Activated naive CD8-positive, alpha-beta T cell treated with anti-CD3 and anti-CD28 coated beads, Interleukin-2, amount 50 U/mL, for 16 hours (primary cell): ENCODE data around the gene PLXNA2.

Experiments used
- DNase-seq: peaks from one replicate; pipeline ENCODE4 v3.0.0-alpha.2; 2020; ENCODE audit warnings: low read depth, low spot score

PLXNA2 gene

DNA sequence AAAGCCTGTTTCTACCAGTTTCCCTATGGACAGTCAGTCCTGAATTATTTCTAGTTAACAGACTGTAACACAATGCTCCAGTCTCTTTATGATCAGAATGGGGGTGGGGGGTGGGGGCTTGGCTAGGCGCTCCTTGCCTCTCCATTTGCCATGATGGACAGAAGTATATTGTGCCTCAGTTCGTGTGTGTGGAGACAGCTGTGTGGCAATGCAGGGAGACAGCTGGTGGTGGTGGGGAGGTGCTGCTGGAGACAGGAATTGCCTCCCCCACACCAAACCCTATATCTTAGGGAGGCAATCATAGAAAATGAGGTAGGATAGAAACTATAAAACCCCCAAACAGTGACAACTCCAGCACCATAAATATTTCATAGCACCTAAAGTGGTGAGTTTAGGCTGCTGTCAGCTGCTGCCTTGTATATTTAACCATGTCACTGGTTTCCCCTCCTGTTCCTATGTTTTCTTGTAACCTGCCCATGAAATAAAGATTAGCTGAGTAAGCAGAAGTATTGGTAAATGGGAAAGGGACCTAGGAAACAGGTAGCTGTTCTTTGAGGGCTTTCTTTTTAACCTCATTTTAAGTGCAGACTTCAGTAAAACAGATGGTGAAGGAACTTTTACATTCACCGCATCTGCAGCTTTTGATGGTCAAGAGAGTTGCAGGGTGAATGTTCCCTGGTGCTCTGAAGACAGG lies 3.4 kb downstream of the PLXNA2 start:
- DNase-seq: no peak

DNA sequence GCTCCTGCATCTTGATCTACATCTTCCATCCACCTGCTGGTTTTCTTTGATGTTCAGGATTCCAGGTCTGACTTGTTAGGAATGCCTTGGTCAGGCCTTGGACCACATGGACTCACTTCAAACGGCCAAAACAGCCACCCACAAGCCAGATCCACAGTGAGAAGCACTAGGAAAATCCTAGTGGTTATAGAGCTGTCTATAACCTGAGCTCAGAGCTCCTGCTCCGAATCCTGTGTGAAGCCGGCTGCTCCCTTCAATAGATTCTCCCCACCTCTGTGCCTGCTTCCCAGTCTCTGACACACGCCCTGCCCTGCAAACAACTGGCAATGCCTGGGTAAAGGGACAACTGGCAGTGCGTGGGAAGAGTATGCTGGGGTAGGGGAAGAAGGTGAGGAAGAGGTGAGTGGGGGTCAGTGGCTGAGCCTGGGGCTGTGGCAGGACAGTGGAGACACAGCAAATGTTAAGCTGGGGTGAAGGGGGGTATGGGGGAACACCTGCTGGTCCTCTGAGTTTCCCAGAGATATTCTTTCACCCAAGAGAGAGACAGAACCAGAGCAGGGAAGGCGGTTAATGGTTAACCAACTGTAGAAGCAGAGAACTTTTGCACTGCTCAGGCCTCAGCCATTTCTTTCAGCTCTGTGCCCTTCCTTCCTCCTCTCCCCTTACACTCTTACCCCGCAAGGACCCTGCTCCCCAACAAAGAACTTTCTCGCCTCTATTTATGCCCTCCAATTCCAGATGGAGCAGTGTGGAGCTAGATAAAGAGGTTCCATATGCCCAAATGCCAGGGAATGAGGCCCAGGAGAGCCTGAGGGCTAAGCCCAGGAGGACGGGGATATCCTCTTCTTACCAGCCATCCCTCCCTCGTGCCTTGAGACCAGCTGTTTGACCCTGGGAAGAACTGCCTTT lies 4.5 kb downstream of the PLXNA2 start:
- DNase-seq: no peak

DNA sequence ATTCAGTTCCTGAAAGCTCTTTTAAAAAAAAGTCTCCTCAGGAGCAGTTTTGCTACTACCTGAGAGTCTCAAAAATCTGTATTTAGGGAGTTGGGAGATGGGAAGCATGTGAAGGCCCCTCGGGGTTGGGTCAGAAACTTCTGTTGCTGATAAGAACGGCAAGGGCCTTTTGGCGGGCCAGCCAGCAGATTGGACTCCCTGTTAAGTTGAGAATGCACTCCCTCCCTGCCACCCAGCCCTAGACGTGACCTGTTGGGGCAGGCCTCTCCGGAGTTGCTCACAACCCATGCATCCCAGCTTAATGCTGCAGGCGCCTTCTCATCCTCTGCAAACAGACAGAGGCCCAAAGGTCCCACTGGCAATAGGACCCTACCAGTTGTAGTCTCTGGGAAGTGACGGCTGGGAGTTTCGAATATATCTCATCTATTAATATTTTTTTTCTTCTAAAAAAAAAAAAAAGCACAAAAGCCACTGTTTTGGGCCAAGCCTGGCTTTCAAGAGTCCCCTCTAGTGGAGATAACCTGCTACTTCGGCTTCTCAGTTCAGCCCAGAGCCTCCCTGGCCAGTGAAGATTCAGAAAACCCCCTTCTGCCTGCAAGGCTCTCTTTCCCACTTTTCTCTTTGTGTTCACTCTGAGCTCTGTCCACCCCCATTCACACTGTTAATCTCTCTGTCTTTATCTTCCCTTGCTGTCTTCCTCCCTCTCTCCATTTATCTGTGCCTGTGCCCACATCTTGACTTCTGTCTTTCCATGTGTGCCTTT lies 5.3 kb downstream of the PLXNA2 start:
- no peak for DNase-seq

DNA sequence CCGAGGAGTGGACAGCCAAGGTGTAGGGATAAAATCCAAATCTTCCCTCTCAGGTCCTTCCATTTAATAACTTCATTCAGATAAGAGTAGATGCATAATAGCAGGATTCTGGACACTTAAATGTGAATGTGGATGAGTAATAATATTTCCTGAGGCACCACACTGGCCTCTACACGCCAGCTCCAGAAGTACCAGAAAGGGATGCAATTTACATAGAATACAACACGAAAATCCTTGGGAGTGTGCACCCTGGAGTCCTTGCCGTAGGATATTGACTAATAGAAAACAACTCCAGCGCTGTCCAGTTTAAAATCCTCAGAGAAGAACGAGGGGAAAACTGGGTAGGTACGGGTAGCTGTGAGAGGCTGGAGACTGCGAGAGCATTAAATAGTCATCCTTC lies 6.9 kb downstream of the PLXNA2 start:
- no peak for DNase-seq

DNA sequence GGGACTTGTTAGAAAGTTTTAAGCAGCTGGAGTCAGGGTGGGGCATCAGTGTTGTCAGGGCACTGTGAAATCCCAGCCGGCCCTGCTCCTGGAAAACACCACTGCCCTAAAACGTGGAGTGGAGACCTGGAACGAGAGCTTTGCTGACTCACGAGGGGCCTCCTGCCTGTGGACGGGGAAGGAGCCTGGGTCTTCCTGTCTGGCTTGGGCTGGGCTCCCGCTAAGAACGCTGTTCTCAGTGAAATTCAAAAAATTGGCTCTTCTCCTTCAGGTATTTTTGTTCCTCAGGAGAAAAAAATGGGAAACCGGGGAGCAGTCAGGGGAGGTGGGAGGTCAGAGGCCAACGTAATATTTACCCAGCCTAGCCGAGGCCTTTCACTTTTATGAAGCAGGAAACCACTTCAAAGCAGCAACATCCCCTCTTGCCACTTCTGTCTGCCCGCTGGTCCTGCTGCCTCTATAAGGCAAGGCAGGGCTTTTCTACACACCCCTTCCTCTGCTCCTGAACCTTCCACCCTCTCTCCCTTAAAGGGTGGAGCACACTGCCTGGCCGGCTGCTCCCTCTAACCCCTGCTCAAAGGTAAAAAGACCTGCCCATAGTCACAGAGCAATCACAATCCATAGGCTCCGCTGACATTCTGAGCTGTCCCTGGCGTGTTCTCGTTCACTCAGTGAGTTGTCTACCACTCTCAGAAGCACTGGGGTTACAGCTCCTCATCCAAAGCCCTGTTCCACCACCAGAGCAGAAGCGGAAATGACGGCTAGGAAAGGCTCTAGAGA lies 8.0 kb downstream of the PLXNA2 start:
- no peak for DNase-seq

DNA sequence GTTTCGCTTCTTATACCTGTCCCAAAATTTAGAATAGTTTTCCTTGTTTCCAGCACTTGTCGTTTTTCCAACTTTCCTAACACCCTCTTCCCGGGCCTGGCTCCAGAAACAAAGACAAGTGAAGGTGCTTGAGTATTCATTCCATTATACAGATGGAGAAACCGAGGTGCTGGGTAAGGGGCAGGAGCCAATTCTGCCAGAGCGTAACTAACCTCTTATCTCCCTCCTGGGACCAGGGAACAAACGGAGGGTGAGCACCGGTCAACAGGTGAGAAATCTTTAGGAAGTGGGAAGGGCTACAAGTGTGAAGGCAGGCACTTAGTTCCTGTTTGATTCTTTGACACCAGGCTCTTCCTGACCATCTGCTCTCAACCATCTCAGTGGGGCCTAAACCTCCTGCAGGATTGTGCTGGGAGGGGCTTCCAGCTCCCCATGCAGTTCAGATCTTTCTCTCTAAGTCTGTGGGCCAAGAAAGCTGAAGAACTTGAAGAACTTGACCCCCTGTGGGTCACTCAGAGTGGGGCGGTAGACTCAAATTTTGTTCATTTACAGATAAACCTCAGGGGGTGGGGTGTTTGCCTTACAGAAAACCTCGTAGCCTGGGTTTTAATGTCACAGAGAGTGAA lies 8.7 kb downstream of the PLXNA2 start:
- no peak for DNase-seq

DNA sequence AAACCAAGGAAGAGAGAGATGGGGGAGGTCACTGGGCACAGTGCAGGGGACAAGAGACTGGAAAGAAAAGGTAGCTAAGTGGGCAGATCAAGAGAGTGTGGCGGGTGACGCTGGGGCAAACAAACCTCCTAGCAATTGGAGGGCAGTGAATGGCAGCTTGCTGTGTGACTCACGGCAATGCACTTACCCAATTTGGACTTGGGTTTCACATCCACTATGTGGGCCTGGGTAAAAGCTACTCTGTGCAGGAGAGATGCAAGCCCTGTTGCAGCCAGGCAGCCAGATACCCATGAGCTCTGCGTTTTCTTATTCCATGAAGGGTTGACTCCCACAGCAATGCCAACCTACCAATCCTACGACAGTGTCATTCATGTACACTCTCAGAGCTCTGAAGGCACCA lies 9.5 kb downstream of the PLXNA2 start:
- no peak for DNase-seq

DNA sequence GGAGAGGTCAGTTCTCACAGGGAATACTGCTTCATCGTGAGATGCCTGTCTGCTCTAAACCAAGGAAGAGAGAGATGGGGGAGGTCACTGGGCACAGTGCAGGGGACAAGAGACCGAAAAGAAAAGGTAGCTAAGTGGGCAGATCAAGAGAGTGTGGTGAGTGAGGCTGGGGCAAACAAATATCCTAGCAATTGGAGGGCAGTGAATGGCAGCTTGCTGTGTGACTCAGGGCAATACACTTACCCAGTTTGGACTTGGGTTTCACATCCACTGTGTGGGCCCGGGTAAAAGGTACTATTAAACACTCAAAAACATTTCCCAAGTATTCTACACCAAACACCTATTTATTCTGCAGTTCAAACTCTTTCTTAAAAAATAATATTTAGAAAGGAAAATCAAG lies 10.2 kb downstream of the PLXNA2 start:
- DNase-seq: no peak

DNA sequence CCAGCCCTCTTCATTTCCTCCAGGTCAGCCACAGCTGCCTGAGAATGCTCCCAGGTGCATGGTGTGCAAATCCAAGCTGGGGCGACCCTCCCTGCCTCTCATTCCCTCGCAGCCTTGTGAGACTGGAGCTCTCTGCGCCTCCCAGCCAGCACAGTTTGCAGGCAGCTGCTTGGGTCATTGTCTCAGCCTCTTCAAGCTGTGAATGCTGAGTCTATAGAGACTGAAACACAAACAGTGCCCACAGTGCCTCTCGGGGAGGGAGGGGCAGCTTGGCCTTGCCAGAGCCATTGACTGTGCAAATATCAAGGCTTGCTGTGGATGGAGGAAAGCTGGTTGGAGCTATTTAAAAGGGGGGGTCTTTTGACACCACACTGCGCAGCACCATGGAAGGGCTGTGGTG lies 10.6 kb downstream of the PLXNA2 start:
- DNase-seq: no peak

DNA sequence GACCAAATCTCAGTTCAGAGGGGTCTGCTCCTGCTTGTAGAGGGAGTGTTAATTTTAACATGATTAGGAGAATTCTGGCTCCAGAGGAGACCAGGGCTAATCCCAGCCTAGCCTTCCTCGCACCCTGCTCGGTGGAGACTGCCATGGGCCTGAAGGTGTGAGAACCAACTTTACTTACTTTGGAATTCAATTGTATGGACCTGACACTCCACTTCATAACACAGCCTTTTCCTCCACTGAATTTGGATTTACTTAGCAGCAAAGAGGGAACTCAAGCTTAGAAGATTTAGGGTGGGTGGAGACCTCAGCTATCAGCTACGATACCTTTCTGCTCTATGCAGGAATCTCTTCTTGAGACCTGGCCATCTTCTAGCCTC lies 11.5 kb downstream of the PLXNA2 start:
- DNase-seq: no peak

DNA sequence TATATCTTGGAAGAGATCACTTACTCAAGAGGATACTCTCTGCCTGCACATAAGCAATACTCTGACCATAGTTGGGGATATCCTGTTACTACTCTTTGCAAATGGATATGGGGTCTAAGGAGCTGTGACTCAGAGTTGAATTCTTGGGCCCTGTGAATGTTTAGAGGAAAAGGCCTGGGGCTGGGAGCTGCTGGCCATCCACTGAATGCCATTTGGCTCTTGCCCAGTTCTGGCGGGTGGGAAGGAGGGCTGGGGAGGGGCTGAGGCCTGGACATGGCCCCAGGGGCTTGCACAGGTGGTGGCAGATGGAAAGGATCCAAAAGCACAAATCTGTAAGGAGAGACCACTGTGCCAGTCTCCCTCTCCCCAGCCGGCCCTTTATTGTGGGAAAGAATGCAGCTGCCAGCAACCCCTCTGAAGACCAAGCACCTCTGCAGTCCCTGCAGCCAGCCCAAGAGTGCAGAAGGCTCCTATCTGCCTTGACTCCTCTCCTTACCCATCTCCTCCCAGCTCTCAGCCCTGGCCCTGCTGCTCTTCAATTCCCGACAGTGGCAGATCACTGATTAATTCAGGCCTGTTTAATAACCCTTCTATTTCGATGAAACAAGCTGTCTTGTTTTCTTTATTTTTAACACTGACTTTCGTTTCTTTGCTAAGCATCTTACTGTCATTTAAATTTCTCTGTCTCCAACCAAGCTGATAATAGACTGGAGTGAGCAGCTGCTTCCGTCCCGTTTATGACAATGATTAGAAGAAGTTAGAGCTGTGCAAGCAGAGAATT lies 12.1 kb downstream of the PLXNA2 start:
- DNase-seq: no peak

DNA sequence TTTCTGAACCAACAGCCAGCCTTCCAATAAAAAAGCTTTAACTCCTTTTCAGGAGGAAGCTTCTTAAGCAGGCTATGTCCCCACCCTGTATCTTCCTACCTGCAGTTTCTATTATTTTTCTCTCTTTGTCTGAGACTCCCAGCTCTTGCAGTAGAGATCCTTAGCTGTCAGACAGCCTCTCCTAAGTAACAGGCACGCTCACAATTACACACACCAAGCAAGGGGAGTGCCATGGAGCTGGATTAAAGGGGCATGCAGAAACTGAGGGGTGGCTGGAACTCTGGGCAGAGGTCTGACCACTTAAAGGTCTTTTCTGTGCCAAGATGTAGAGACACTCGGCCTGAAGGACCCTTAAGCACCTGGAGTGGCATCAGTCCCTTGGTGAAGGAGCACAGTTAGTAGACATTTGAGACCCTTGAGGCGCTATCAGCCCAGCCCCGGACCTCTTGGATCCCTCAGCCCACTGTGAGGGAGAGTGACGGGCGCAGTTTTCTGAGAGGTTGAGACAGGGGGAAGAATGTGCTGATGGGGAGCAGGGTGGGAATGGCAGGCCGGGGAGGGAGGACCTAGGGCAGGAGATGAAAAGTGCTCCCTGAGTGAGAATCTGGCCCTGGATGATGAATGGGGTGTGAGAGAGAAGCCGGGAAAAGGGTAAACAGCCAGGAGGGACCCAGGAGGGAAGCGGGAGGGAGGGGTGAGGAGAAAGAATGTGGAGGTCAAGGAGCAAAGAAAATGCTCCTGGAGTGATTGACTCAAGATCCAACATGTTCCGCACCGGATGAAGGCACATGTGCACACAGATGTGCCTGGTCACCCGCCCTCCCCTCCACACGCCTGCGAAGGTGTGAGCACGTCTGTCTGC lies 13.3 kb downstream of the PLXNA2 start:
- no peak for DNase-seq

DNA sequence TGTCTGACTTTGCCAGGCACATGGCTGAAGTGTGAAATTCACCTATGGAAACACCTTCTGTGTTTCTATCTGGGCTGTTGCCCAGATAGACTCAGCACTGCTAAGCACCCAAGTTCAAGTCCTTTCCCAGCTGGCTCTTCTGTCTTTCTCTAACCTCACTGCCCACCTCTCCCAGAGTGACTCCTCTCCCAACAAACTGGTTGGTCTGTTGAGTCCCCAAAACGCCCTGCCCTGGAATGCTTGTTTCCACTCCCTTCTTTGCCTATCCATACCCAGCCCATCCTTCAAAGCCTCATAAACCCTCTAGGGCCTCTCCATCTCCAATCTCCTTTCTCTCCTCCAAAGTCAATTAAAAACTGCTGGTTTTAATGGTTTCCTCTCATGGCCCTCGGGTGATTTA lies 15.6 kb downstream of the PLXNA2 start:
- no peak for DNase-seq

DNA sequence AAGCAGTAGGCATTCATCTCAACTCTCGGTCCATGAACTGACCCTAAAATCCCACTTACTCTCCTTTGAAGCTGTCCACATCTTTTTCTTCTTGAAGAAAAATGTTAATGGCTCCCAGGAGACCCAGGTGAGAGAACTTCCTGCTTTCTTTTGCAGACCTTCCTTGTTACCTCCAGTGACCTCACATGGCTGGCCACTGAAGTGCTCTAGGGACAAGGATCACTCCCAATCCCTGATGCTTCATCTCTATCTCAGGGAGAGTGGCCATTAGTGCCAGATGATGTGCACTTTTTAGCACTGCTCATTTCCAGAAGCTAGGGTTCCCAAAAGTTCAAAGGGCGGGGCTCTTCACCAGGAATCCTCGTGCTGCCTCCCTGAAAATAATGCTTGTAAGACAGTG lies 16.2 kb downstream of the PLXNA2 start:
- no peak for DNase-seq

DNA sequence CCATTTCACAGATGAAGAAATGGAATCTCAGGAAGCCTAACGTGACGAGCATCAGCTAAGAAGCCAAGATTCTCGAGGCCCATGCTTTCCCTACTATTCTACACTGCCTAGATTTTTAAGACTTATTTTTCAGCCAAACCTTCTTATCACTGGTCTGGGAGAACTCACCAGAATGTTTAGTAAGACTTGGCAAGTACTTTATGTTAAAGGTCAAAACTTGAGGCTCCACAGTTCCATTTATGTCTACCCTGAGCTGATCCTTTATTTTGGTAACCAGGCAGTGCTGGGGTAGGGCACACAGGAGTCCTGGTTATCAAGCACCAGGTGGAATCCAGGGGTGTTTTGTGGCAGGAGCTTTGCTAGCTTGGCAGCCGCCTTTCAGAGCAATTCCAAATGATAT lies 16.8 kb downstream of the PLXNA2 start:
- DNase-seq: no peak

DNA sequence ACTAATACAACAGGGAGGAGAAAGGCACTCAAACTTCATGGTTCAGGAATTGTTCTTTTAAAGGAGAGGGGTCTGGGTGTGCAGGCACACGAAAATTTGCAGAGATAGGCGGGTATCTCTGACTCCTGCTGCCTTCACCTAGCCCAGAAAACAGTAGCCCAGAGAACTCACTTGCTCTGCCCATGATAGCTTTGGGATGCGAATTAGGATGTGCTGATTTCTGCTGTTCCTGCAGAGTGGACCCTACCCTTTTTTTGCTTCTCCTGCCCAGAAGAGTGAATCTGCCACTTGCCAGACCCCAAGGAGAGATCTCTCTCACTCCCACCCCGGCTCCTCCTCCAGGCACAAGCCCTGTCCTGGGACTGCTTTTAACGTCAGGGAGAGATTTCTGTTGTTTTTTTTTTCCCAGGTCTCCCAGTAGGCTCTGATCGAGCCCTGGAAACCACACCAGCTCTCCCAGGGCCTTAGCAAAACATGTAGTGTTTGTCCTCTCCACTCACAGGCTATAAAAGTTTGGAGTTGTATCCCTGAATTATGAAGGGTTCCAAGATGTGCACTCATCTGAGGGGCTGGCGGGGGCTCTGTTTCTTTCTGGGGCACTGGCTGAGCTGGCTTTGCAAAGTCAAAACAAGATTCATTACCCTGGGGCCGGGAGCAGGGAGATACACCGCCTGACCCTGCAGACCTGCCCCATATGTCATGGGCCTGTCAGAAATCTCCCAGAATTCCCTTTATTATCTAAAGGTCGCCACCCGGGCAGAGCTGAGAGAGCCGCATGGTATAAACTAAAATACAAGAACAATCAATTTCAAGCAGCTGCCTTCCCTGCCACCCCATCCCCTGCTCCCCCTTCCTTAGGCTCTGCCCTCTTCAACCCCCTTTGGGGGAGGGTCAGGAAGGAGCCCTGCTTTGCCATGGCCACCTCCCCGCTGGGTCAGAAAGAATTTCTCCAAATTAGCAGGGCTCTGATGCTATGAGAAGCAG lies 17.9 kb downstream of the PLXNA2 start:
- no peak for DNase-seq

DNA sequence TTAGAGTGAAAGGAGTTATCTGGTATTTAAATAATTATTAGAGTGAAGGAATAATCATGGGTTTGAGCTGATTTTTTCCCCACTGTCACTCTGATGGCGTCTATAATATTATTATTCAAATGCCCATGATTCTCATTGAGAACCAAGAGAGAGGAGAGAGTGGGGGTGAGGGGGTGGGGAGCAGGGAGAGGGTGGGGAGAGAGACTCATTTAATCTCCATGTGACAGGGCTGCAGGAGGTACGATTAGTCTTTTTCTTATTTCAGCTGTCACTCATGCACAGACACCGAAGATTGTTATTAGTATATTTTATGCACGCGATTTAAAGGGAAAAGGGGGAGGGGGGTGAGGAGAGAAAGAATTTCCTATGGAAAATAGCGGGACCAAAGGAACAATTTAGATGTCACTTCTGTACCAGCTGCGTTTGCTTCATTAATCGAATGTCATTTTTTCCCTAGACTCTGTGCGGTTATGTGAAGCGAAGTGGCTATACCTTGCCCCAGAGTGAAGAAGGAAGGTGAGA lies 19.9 kb downstream of the PLXNA2 start:
- no peak for DNase-seq

DNA sequence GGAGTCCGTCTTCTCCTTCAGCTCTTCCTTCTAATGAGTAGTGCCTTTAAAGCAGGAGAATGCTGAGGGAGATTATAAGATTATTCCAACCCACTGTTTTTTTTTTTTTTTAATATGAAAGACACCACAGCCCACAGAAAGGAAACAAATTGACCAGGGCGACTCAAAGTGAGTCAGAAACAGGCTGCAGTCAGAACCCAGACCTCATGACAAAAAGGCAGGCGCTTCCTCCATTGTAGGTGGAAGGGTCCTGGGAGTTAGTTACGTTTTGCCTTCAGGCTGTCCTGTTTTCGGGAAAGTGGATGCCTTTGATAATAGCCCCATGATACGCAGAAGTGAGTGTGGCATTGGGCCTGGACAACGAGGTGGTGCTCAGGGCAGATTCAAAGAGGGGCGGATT lies 21.0 kb downstream of the PLXNA2 start:
- no peak for DNase-seq
